ENCODE measurements around the gene SPPL2C. TPM values are rescaled to one million over a fixed set of nuclear protein-coding genes. Genes with fewer than 3 reads are reported as not detected.

SPPL2C gene
- total and polyA plus RNA-seq, 10 of the 15 experiments (the other 5 are each of a cell fraction or from before 2014, with no cell fraction given), result not detected

DNA sequence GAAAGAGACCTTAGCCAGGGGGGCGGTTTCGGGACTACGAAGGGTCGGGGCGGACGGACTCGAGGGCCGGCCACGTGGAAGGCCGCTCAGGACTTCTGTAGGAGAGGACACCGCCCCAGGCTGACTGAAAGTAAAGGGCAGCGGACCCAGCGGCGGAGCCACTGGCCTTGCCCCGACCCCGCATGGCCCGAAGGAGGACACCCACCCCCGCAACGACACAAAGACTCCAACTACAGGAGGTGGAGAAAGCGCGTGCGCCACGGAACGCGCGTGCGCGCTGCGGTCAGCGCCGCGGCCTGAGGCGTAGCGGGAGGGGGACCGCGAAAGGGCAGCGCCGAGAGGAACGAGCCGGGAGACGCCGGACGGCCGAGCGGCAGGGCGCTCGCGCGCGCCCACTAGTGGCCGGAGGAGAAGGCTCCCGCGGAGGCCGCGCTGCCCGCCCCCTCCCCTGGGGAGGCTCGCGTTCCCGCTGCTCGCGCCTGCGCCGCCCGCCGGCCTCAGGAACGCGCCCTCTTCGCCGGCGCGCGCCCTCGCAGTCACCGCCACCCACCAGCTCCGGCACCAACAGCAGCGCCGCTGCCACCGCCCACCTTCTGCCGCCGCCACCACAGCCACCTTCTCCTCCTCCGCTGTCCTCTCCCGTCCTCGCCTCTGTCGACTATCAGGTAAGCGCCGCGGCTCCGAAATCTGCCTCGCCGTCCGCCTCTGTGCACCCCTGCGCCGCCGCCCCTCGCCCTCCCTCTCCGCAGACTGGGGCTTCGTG lies 49.5 kb downstream of the SPPL2C start, which contains the start of gene MAPT (continued):
- TF ChIP-seq, protein P1, sequence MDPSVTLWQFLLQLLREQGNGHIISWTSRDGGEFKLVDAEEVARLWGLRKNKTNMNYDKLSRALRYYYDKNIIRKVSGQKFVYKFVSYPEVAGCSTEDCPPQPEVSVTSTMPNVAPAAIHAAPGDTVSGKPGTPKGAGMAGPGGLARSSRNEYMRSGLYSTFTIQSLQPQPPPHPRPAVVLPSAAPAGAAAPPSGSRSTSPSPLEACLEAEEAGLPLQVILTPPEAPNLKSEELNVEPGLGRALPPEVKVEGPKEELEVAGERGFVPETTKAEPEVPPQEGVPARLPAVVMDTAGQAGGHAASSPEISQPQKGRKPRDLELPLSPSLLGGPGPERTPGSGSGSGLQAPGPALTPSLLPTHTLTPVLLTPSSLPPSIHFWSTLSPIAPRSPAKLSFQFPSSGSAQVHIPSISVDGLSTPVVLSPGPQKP (IDR thresholded peaks at IDR 0.05; ENCODE audit: low read depth, low read length), result no peak
- TF ChIP-seq LARP7 (IDR thresholded peaks at IDR 0.05) (peak; percentile 81), NFYB (IDR thresholded peaks at IDR 0.05; ENCODE audit: insufficient read depth, low read depth, low read length) (no peak), PAX8 (IDR thresholded peaks at IDR 0.05) (no peak), ZNF217 (IDR thresholded peaks at IDR 0.05) (no peak), NR2F1 (conservative IDR thresholded peaks at IDR 0.05) (no peak), RELA (IDR thresholded peaks at IDR 0.05; ENCODE audit: borderline replicate concordance, partially characterized antibody) (peak; percentile 18), ZNF207 (IDR thresholded peaks at IDR 0.05; ENCODE audit: borderline replicate concordance) (no peak), RCOR1 (conservative IDR thresholded peaks at IDR 0.05; ENCODE audit: low read depth, low read length) (no peak), RUNX3 (IDR thresholded peaks at IDR 0.05; ENCODE audit: low read length) (peak; percentile 47), BHLHE40 (IDR thresholded peaks at IDR 0.05; ENCODE audit: borderline replicate concordance in 1 of 2, low read depth in 2 of 2, low read length in 1 of 2) (peak in 1 of 2 experiments; percentile 55; a peak in 1 of 4 replicates), STAT1 (conservative IDR thresholded peaks at IDR 0.05) (no peak), EGR1 (IDR thresholded peaks at IDR 0.05; ENCODE audit: borderline replicate concordance in 1 of 2, low read depth in 2 of 2, low read length in 2 of 2) (peak in 1 of 2 experiments; percentile 34; a peak in 1 of 3 replicates), MTA3 (IDR thresholded peaks at IDR 0.05; ENCODE audit: borderline replicate concordance, low read length) (no peak), NR2C1 (IDR thresholded peaks at IDR 0.05) (no peak)
- TF ChIP-seq, protein P2, sequence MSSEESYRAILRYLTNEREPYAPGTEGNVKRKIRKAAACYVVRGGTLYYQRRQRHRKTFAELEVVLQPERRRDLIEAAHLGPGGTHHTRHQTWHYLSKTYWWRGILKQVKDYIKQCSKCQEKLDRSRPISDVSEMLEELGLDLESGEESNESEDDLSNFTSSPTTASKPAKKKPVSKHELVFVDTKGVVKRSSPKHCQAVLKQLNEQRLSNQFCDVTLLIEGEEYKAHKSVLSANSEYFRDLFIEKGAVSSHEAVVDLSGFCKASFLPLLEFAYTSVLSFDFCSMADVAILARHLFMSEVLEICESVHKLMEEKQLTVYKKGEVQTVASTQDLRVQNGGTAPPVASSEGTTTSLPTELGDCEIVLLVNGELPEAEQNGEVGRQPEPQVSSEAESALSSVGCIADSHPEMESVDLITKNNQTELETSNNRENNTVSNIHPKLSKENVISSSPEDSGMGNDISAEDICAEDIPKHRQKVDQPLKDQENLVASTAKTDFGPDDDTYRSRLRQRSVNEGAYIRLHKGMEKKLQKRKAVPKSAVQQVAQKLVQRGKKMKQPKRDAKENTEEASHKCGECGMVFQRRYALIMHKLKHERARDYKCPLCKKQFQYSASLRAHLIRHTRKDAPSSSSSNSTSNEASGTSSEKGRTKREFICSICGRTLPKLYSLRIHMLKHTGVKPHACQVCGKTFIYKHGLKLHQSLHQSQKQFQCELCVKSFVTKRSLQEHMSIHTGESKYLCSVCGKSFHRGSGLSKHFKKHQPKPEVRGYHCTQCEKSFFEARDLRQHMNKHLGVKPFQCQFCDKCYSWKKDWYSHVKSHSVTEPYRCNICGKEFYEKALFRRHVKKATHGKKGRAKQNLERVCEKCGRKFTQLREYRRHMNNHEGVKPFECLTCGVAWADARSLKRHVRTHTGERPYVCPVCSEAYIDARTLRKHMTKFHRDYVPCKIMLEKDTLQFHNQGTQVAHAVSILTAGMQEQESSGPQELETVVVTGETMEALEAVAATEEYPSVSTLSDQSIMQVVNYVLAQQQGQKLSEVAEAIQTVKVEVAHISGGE (CRISPR knock-in tag; IDR thresholded peaks at IDR 0.05), result no peak
